HG02759 (cell line): Measurements from ENCODE around the gene SPANXB1.
"Not testable (repeated sequence)": the region's sequence is repeated elsewhere in the genome, so short reads cannot be mapped to it uniquely, and the experiment has no call there.

Experiments used
- ATAC-seq: cut with Tn5 transposase; IDR thresholded peaks from one replicate; pipeline ENCODE4 v1.9.1; 2021; ENCODE audit warnings: mild to moderate bottlenecking, moderate library complexity; ENCODE audit not compliant: unreplicated experiment

The SPANXB1 gene

GRCh38 chrX:141002568-141002967, at the start of gene SPANXB1:
Gene SPANXB1 (plus strand): TSS chrX:141002594. CDS start chrX:141002694, 100 bp downstream.
- ATAC-seq, result not testable (repeated sequence)

- ATAC-seq, result no peak
These were observed 35.4 kb upstream of the SPANXB1 start for GRCh38 chrX:140967036-140967435.

- no peak for ATAC-seq
These were observed 31.1 kb upstream of the SPANXB1 start for GRCh38 chrX:140971099-140971795.

GRCh38 chrX:140975472-140975871, 26.9 kb upstream of the SPANXB1 start:
- no peak for ATAC-seq

- ATAC-seq, result no peak
These were observed 22.1 kb upstream of the SPANXB1 start for GRCh38 chrX:140980271-140980670.

- ATAC-seq, result no peak
These were observed 18.7 kb upstream of the SPANXB1 start for GRCh38 chrX:140983730-140984129.

GRCh38 chrX:141005243-141005642, 2.8 kb downstream of the SPANXB1 start:
- ATAC-seq, result not testable (repeated sequence)

GRCh38 chrX:141044246-141044645, 41.9 kb downstream of the SPANXB1 start:
- not testable (repeated sequence) for ATAC-seq

- ATAC-seq, result not testable (repeated sequence)
These were observed 47.5 kb downstream of the SPANXB1 start for GRCh38 chrX:141049878-141050277.

- ATAC-seq, result not testable (repeated sequence)
These were observed 49.7 kb downstream of the SPANXB1 start for GRCh38 chrX:141052098-141052497.
